Stimulated activated naive CD8-positive, alpha-beta T cell treated with anti-CD3 and anti-CD28 coated beads, Interleukin-15, Interleukin-2, amounts not matched to agents 100 U/mL and 50 U/mL, for 24 hours (primary cell): Measurements from ENCODE around the gene TLE4.
"Not testable (repeated sequence)": the region's sequence is repeated elsewhere in the genome, so short reads cannot be mapped to it uniquely, and the experiment has no call there.

Source experiments
- ATAC-seq: fragments of 150-1000 bp; cut with Tn5 transposase; one replicate; pipeline ENCODE4 v1.10.0; 2021
- DNase-seq: peaks from one replicate; pipeline ENCODE4 v3.0.0; 2021

TLE4 gene

DNA sequence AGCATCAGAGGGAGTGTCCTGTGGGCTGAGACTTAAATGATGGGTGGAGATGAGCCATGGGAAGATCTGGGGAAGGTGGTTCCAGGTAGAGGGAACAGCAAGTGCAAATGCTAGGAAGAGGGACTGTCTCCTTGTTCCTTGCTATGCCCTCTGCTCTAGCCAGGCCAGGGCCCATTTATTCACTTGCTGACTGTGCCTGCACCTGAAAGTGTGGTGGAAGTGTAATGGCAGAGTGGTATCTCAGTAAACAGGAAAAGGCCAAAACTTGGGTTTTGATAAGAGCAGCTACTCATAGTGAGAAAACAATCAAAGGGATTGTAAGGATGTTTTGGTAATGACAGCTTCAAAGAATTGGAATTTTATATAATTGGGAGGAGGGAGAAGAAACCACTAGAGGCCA is 32.4 kb downstream of the TLE4 start:
- no peak for DNase-seq
- peak; percentile 23 for ATAC-seq

DNA sequence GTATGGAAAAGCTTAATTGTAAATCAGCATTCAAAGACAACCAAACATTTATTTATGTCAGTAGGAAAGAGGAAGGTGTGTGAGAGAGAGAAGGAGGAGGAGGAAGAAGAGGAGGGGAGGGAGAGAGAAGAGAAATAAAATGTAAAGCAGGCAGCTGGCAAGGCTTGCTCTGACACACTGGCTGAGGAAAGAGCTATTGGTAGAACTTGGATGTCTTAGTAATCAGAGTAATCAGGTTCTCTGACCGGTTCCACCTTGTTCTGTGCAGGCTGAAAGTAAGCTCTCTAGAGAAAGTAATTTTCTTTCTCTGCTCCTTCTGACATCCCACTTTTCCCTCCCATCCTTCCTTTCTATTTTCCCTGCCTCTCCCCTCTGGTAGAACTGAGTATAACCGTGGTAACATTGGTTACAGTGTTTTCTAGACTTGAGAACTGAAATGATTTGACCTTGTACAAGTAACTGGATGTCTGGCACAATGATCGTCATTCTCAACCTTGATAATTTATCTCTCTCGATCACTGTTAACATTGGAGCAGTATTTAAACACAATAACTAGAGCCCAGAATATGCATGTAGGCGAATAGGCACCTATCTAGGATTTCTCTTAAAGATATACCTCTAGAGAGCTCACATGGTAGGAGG is 33.3 kb downstream of the TLE4 start:
- no peak for ATAC-seq
- DNase-seq = no peak

DNA sequence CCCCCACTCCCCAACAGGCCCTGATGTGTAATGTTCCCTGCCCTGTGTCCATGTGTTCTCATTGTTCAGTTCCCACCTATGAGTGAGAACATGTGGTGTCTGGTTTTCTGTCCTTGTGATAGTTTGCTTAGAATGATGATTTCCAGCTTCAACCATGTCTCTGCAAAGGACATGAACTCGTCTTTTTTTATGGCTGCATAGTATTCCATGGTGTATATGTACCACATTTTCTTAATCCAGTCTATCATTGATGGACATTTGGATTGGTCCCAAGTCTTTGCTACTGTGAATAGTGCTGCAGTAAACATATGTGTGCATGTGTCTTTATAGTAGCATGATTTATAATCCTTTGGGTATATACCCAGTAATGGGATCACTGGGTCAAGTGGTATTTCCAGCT is 34.8 kb downstream of the TLE4 start:
- ATAC-seq, DNase-seq: not testable (repeated sequence)

DNA sequence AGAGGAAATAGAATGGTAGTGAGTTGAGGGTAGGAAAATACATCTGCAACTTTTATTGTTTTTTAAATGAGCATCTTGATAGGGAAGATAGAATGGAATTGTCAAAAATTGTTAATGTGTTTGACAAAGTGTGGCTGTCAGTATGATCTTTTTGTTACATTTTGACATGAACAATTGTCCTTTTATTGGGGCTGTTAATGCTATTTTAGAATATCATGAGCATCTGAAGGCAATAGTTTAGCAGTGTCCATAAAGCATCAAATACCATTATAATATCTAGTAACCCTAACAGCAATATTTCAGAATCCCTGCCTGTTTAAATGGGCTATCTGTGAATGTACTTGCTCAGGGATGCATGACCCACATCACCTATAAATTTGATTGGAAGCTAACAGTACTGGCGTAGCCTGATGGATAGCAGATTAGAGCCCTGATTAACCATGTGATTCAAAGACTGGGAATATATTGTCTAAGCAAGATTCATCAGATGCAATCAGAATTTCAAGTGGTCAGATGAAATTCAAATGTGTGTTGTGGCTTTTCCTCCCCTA is 37.8 kb downstream of the TLE4 start:
- no peak for ATAC-seq
- DNase-seq = no peak

DNA sequence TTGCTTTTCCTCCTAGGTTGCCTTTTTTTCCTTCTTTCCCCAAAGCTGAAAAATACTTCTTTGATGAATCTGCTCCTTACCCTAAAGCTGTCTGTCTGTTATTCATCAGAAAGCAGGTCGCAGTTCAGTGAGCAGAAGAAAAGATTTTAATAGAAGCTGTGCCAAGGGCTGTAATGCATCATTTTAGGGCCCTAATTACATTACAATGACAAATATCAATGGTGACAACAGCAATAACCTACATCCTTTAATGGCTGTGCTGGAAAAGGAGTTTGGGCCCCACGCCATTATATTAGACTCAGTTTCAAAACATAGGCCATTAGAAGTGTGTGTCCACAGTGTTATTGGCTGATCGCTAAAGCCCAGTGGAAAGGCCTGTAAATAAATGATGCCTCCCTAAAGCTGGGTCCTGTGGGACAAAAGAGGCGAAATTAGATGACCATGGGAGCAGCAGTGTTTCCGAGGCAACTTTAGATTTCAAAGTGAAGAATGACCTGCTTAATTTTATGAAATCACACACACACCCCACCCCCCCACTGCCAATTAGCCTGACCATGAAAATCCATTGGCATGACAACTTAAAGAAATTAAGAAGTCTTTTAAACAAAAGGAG is 38.4 kb downstream of the TLE4 start:
- ATAC-seq = no peak
- no peak for DNase-seq

DNA sequence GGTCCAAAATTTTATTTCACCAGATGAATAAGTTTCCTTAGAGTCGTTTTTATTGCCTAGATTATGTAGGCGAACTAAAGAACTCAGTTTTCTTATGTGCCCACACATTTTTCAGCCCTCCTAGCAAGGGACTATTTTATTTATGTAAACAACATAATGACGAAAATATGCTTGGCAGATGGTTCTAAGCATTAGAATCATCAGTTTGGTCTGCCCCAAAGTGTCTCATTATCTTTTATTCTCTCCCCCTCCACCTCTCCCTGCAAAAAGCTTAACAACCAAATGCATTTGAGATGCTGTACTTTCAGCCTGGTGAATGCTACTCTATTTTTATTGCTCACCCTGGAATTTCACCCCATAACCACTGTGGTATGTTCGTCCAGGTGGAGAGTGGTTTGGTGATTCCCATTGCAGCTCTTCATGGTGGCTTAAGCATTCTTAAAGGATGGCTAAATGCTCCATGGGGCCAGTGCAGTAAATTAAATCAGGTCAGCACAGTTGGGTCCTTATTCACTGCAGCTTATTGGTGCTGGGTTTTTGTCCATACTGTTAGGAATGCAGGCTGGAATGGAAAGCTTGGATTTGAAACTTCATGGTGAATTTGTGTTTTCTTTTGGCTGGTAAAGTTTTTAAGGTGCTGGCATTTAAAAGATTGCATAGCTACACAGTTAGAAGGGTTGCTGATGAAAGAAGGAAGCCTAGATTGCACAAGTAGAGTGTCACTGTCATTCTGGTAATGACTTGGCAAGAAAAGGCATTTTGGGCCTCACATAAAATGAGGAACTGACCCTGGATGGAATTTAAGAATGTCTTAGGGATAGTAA is 39.2 kb downstream of the TLE4 start:
- DNase-seq = no peak
- peak; percentile 46 for ATAC-seq

DNA sequence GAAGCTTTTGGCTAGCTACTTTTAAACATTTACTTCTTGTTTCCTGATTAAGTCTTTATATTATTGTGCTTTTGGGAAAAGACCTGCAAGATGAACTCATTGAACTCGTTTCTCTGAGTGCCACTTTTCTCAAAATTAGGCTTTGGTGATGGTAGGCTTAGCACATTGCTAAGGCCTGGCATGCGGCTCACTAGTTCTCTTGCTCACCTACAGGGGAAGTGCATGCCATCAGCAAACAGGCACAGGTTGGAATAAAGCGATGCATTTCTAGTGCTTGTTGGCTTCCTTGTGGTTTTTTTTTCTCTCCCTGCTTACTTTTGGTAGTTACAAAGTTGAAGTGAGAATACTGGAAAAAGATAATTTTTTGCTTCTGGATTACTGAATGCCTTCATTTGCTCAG is 41.4 kb downstream of the TLE4 start:
- no peak for DNase-seq
- ATAC-seq = no peak

DNA sequence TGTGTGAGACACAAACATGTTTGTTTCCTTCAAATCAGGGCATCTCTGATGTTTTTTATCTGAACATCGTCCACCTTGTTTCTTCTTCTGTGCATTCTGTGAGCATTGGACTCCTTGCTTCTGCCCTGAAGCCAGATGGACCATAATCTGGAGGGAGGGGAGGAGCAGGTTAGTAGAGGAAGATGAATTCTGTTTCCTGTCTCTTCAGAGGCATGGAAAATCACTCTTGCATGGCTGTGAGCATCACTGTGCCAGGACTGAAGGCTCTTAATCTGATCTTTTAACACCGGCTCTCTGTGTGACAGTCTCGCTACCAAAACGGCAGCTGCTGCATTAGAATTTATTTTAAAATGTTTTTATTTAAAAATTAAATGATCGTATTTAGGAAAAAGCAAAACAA is 43.3 kb downstream of the TLE4 start:
- DNase-seq (no peak), ATAC-seq (no peak)

DNA sequence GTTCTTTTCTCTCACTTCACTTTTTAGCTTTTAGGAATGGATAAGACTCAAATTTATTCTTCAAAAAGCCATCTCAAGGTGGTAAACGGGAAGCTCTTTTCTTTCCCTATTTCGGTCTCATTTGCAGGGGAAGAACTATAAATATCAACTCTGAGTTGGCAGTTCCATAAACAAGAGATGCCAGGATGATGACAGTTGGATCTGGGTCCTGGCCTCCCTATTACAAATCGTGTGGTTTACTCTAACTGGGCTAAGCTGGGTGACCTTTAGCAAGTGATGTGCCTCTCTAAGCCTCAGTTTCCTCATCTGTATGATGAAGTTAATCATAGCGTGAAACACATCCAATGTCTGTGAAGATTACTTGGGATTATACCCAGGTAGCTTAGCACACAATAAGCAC is 44.2 kb downstream of the TLE4 start:
- DNase-seq (no peak), ATAC-seq (no peak)

DNA sequence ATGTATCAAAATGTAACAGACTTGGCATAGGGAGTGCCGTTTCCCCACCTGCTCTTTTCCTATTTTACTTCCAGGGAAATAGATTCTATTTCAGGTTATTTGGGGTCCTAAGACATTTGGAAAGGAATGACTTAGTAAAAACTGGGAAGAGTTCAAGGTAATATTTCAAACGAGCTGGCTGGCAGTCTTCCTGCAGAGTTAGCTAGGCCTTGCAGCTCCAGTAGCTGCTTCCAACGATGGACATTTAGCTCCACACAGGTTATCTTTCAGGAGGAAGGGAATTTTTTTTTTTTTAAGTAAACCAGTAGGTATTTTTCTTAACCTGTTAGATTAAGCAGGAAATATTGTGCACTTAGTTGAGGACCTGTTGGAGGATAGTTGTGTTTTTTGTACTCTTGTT is 45.2 kb downstream of the TLE4 start:
- DNase-seq = no peak
- no peak for ATAC-seq

DNA sequence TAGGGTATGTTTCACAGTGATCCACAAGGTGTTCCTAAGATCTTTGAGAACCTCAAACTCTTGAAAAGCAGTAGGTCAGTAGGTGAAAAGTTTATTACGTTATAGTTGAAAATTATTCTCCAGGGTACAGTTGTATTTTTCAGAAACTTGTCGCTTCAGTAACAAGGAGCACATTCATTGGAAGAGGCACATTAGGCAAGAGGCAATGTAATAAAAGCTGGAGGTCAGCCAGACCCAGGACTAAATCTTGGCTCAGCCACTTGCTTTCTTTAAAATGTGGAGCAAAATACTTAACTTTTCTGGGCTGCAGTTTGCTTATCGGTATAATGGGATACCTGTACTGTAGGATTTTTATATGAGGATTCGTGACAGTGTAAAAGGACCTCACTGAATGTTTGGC is 45.6 kb downstream of the TLE4 start:
- ATAC-seq (no peak), DNase-seq (no peak)

DNA sequence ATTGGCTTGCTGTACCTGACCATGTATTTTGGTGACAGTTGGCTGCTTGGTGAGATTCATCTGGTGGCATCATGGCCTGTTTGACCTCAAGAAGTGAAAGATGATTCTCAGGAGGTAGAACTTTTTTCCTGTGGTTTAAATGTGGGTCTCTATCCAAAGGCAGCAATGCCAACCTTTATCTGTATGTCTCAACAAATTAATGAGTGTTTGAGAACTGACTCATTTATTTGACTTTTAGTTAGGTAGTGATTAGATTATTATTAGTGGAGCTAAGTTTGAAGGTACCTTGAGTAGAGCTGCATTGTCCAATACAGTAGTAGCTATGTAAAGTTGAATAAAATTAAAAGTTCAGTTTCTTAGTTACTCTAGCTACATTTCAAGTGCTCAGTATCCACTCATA is 48.2 kb downstream of the TLE4 start:
- no peak for DNase-seq
- ATAC-seq = no peak

DNA sequence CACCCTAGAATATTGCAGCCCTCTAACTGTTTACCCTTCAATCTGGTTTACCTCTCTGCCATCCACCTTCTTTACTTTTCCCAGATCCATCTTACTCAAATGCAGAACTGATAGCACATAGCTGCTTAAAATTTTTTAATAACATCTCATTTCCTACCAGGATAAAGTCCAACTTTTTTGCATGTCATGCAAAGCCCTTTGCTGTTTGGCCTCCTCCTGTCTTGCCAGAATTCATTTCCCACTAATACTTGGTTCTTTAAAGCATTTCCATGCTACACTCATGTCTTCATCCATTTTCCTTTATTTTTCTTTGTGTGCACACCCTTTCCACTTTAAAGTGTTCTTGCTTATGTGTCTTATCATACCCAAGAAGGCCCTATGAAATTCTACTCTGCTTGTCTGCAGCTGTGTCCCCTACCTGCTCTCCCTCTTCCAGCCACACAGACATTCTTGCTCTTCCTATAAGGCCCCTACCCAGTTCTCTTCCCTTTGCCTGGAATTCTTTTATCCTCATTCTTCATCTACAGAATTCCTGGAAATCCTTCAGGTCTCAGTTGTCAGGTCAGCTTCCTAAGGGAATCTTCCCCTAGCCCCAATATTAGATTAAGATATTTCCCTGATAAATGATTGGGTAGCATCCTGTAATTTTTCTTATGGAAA is 50.3 kb downstream of the TLE4 start:
- no peak for DNase-seq

DNA sequence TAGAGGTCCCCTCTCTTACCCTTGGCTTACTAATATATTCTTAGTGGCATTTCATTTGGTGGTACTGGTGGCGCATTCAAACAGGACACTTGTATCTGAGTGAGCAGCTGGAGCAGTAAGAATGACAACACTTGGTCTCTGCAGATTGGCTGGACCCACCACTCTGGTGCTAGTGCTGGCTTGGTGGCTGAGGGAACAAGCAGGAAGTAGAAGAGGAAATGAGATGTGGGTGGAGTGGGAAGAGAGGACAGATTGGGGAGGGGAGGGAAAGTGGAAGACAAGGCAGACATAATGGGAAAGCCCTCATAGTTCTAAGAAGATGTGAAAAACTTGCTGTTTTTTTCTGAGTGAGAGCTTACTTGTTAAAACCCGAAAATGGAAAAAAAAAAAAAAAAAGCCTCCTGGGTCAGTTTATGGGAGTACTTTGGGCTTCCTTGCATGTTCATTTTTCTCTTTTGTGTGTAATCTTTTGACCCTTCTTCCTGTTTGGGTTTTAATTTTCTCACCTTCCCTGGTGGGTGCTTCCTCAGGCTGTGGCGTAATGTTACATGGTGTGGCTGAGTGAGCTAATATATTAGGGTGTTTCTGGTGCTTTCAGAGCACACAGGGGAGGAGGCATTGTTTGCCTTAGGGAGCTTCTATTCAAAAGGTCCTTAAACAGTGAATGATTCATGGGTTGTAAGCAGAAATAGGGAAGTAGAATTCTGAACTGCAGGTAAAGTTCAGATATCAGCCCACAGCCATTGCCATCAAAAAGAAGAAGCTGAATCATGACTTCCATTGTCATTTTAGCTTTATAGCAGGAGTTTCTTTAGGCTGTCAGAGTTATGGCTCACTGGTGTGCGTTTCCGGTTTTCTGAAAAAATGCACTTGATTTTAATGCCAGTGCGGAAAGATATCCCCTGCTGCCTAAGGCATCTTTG is 52.3 kb downstream of the TLE4 start:
- peak; percentile 36 for DNase-seq
- ATAC-seq = peak; percentile 93

More for the DNA sequence above, 50.3 kb downstream of the TLE4 start:
- ATAC-seq = no peak

DNA sequence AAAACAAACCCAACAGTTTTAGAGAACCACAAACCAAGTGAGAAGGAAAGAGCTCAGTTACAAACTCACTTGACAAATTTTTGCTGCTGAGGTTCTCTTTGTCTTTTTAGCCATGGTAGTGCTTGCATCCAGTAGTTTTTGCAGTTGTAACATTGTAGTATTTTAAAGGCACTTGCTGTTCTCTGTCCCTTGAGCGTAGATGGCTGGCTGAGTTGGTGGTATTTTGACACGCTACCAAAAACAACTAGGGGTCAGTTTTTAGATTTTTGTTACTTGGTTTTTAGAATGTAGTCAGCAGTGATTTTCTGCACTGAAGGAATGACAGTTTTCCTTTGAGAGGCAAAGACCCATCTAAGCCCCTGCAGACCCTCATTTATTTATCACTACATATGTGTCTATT is 58.0 kb downstream of the TLE4 start:
- DNase-seq (no peak), ATAC-seq (no peak)

DNA sequence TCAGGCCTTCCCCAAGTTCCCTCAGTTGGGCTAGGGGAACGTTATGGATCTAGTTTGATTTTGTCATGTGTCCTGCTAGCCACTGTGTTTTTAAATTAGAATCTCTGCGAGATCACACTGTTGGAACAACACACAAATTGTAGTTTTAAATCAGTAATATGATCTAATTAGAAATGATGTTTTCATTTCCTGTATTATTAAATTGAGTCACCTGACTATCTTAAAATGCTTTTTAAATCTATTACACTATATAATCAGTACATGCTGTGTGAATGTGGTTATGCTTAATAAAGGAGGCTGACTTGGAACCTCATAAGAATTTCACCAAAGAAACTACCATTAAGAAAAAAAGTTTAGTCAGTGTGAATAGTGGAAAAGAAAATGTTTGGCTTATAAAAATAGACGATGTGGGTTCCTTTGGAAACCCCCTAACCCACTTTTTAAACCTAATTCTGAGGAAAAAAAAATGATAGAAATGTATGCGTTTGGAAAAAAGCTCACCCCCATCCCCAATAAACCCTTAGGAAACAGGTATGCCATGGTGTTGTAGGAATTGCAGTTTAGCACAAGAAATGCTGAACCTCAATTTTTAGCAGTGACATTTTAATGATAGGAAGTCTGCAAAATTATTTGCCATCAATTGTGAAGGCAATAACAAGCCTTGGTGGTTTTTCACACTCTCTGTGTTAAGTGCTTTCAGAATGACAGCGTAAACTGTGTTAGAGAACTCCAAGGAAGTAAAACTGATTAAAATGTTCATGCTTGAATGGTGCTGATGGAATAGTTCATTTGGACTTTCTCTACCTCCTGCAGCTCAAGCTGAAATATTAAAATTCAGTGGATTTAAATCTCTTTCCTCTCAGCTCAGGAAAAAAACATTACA is 59.0 kb downstream of the TLE4 start:
- ATAC-seq (peak; percentile 79), DNase-seq (no peak)

DNA sequence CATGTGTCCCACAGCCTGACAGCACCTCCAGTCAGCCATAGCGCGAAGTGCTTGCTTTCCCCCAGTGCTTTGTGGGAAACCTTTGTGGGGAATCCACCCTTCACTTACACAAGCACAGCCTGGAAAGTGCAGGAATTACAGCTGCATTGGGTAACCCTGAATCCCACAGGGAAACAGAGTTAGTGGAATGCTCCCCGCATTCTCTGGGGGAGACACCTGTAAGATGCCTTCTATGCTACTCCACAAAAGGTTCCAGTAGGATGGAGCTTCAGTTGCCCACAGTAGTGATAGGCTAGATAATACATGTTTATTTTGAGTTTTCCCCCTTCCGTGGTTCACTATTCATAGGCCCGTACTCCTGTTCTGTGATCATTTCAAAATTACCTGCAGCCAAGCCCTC is 60.3 kb downstream of the TLE4 start:
- ATAC-seq = no peak
- DNase-seq = no peak

DNA sequence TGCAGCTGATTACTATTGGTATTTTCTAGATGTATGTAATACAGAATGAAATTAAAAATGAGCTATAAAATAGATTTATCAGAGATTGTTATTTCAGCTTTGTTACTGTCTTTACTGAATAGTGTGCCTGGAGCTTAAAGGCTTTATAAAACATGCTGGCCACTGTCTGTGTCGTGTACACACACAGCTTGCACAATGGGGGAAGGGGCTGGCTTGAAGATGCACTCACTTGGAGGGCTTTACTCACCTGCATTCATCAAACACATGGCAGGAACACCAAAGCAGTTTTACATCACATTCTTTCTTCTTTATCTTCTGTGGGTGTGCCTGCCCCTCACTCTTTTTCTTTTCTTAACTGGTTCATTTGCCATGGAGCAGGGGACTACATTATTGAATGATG is 60.9 kb downstream of the TLE4 start:
- no peak for ATAC-seq
- DNase-seq = no peak

DNA sequence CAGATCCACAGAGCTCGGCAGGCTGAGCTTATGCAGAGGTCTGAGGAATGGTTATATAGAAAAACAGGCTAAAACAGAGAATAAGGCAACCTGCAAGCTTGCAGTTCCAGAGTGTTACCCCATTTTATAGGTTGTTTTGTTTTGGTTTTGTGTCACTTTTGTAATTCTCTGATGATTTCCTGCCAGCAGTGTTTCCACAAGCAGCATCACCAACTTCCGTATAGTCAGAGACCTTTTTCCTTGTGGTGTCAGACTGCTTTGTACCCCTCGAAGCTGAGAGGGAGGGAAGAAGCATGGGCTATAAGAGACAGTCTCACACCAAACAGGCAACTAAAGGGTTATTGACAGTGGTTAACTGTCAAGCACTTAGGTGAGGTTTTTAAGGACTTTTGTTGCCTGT is 61.8 kb downstream of the TLE4 start:
- DNase-seq = no peak
- ATAC-seq = no peak

DNA sequence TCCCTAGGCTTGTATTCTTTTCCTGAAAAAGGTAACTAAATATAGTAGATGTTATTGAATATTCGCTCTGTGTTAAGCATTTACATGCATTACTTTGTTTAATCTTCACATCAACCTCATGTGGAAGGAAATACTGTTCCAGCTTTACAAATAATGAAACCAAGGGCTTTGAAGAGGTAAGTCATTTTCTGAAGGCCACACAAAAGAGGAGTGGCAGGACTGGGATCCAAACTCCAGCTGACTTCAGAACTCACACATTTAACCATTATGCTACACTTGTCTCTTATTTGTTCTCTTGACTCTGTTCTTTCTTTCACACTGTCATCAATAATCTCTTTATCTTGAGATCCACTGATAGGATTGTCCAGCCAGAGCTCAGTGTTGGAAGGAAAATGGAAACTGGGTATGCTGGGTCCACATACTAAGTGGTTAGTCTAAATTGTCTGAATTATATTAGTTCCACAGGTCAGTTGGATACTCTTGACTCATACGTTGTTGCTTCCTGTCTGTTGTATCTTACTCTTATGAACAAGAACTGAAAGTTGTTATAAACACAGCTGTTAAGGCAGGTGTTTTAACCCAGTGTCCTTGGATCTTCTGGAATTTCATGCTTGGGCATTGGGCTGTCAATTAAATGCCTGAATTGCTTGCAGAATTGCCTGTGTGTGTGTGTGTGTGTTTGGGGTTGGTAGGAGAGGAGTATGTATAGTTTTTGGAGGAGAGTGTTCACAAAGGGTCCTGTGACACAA is 65.6 kb downstream of the TLE4 start:
- DNase-seq = no peak
- ATAC-seq = no peak
